Mucosa of rectum (tissue), 2 donors: ENCODE data around the gene AGBL4.

Experiments used
- H3K27ac ChIP-seq, 2 donors: one replicate each; pipeline ENCODE4 v1.7.0; 2013; ENCODE audit warnings: inconsistent platforms in 2 of 2, low read depth in 2 of 2, low read length in 2 of 2
- H3K27me3 ChIP-seq, 2 donors: one replicate each; pipeline ENCODE4 v1.7.0; 2013; ENCODE audit warnings: low read length in 2 of 2; ENCODE audit not compliant: control insufficient read depth in 2 of 2, insufficient read depth in 2 of 2
- H3K36me3 ChIP-seq, 2 donors: one replicate each; pipeline ENCODE4 v1.7.0; 2013; ENCODE audit warnings: low read length in 2 of 2; ENCODE audit not compliant: control insufficient read depth in 2 of 2, insufficient read depth in 2 of 2
- H3K4me1 ChIP-seq, 2 donors: one replicate each; pipeline ENCODE4 v1.7.0; 2013; ENCODE audit warnings: low read length in 2 of 2, mild to moderate bottlenecking in 1 of 2; ENCODE audit not compliant: control insufficient read depth in 2 of 2, insufficient read depth in 2 of 2
- H3K4me3 ChIP-seq, 2 donors: one replicate each; pipeline ENCODE4 v1.7.0; 2013; ENCODE audit warnings: low read length in 2 of 2
- H3K9ac ChIP-seq, 2 donors: one replicate each; pipeline ENCODE4 v1.7.0; 2013; ENCODE audit warnings: low read length in 2 of 2, low read depth in 1 of 2, mild to moderate bottlenecking in 1 of 2
- H3K9me3 ChIP-seq, 2 donors: one replicate each; pipeline ENCODE4 v1.7.0; 2013; ENCODE audit warnings: low read length in 2 of 2; ENCODE audit not compliant: control insufficient read depth in 2 of 2
- donor health status: healthy.
- donor health status: Normal muscosa, but diverticular disease.

Gene AGBL4

GRCh38 chr1:48844187-48844586 lies 1179.6 kb downstream of the AGBL4 start:
- Histone ChIP-seq H3K36me3 (no peaks in the 10 kb centered on the region), H3K9ac (no peak overlapping the region), H3K4me3 (no peak overlapping the region), H3K9me3 (no peaks in the 10 kb centered on the region), H3K27me3 (no peaks in the 10 kb centered on the region), H3K27ac (no peak overlapping the region), H3K4me1 (no peaks in the 10 kb centered on the region)

DNA sequence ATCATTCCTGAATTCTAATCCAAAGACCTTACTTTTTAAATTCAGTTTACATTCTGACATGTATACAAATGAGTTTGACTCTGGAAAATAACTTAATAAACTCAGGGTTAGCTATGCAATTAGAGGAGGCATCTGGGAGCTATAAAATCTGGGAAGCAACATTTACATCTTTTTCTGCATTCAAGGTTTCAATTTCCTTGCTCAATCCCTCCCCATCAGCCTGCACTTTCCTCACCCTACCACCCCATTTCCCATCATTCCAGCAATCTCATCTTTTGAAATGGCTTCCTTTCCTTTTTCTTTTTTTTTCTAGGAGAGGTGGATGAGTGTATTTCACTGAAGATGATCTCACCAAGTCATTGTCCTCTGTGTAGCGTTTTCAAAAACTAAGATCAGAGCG lies 1181.8 kb downstream of the AGBL4 start:
- H3K9ac ChIP-seq = no peak overlapping the region
- no peak overlapping the region for H3K27ac ChIP-seq
- no peaks in the 10 kb centered on the region for H3K9me3 ChIP-seq
- H3K27me3 ChIP-seq = no peaks in the 10 kb centered on the region
- H3K4me3 ChIP-seq = no peak overlapping the region
- H3K4me1 ChIP-seq = no peaks in the 10 kb centered on the region
- no peaks in the 10 kb centered on the region for H3K36me3 ChIP-seq

DNA sequence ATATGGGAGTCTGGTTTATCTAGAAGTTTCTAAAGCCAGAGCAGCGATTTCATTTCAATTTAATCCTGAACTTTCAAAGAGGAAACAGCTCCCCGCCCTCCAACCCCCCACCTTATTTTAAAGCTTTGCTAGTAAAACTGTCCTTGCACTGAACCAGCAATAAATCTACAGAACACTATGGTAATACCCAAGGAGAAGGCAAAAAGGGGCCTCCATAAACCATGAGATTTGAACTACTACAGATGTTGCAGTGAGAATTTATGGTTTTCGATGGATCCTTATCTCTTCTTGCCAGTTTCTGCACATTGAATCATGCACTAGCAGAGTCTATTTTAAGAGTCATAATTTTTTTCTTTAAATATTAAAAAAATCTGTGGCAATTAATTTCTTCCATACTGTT lies 1182.3 kb downstream of the AGBL4 start:
- Histone ChIP-seq H3K36me3 (no peaks in the 10 kb centered on the region), H3K4me1 (no peaks in the 10 kb centered on the region), H3K4me3 (no peak overlapping the region), H3K9me3 (no peaks in the 10 kb centered on the region), H3K27ac (no peak overlapping the region), H3K27me3 (no peaks in the 10 kb centered on the region), H3K9ac (no peak overlapping the region)

DNA sequence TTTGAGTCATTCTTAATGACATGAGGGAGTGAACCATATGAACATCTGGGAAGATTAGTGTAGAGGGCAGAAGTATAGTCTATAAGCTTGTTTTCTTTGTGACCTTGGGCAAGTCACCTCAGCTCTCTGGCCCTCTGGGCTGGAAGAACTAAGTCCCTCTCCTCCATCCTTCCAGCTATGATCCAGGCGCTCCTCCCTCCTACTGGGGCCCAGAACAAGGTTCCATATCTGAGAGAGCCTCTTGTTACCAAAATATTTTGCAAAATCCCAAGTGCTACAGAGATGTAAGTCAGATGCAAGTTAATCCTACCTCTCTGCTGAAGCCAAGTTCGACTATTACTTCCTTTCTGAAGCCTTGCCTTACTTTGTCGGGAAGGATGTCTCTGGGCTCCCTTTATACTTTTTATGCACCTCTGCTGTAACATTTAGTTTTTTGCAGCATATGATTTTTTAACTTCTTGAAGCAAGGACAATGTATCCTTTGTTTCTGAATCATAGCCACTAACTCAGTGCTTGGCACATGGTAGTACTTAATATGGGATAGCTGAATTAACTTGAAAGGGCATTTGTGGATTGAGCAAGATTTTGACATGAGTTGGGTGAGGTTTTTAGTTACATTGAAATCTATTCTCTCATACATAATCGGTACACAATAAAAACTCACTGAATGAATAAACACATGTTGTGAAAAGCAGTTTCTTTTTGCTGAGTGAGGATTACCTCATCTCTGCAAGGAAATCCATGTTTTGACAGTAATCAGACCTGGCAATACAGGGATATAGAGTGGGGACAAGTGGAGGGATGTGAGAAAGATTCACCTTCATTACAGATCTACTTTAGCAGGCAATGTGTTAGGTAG lies 1192.4 kb downstream of the AGBL4 start:
- H3K27me3 ChIP-seq = no peaks in the 10 kb centered on the region
- no peaks in the 10 kb centered on the region for H3K36me3 ChIP-seq
- no peak overlapping the region for H3K27ac ChIP-seq
- no peak overlapping the region for H3K4me3 ChIP-seq
- H3K9me3 ChIP-seq = no peaks in the 10 kb centered on the region
- no peak overlapping the region for H3K9ac ChIP-seq
- no peaks in the 10 kb centered on the region for H3K4me1 ChIP-seq

- Histone ChIP-seq H3K4me1 (no peaks in the 10 kb centered on the region), H3K27ac (no peak overlapping the region), H3K9me3 (no peaks in the 10 kb centered on the region), H3K27me3 (no peaks in the 10 kb centered on the region), H3K9ac (no peak overlapping the region), H3K4me3 (no peak overlapping the region), H3K36me3 (no peaks in the 10 kb centered on the region)
Measured at GRCh38 chr1:48830715-48831114, 1193.0 kb downstream of the AGBL4 start.

DNA sequence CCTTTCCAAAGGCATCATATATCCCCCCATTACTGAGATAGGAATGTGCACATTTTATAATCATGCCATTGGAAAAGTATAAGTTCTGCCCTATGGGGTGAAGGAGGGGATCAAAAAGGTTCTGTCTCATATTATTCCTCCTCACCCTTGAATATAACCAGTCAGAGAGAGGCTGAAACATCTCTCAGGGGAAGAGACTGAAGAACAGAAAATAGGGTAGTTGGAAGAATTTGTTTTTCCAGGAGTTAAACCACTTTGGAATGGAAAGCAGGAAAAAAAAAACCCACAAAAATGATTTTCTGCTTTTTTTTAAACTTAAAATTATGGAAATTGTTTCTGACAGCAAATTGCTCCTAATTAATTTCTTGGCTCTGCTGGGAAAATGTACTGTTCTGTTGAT lies 1194.3 kb downstream of the AGBL4 start:
- Histone ChIP-seq H3K9ac (no peak overlapping the region), H3K4me3 (no peak overlapping the region), H3K9me3 (no peaks in the 10 kb centered on the region), H3K36me3 (no peaks in the 10 kb centered on the region), H3K27ac (no peak overlapping the region), H3K27me3 (no peaks in the 10 kb centered on the region), H3K4me1 (no peaks in the 10 kb centered on the region)

DNA sequence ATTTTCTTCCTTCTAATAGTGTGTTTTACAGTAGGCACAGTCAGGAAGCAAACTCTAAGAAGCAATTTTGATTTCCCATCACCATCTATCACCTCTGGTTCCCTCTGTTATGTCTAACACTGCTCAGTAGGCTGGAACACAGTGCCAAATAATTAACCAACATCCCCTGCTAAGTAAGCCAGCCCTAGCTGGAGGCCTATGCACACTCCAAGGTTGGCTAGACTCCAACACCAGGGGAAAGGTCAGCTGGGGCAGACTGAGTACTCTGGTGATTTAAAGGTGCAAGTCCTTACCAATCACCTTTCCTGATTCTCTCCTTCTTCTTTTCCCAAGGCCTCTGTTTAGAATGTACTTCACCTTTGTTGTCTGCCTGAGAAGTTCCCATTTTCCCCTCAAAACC lies 1200.6 kb downstream of the AGBL4 start:
- Histone ChIP-seq H3K9ac (no peak overlapping the region), H3K27me3 (no peaks in the 10 kb centered on the region), H3K9me3 (no peaks in the 10 kb centered on the region), H3K4me1 (no peaks in the 10 kb centered on the region), H3K36me3 (no peaks in the 10 kb centered on the region), H3K27ac (no peak overlapping the region), H3K4me3 (no peak overlapping the region)

- no peak overlapping the region for H3K4me3 ChIP-seq
- no peaks in the 10 kb centered on the region for H3K36me3 ChIP-seq
- no peaks in the 10 kb centered on the region for H3K9me3 ChIP-seq
- no peaks in the 10 kb centered on the region for H3K4me1 ChIP-seq
- H3K27me3 ChIP-seq = no peaks in the 10 kb centered on the region
- no peak overlapping the region for H3K27ac ChIP-seq
- H3K9ac ChIP-seq = no peak overlapping the region
Measured at GRCh38 chr1:48820491-48820890, 1203.3 kb downstream of the AGBL4 start.

- H3K4me3 ChIP-seq = no peak overlapping the region
- no peaks in the 10 kb centered on the region for H3K27me3 ChIP-seq
- H3K4me1 ChIP-seq = no peaks in the 10 kb centered on the region
- no peak overlapping the region for H3K9ac ChIP-seq
- H3K36me3 ChIP-seq = no peaks in the 10 kb centered on the region
- H3K27ac ChIP-seq = no peak overlapping the region
- H3K9me3 ChIP-seq = no peaks in the 10 kb centered on the region
Measured at GRCh38 chr1:48817505-48818114, 1206.1 kb downstream of the AGBL4 start.

- no peak overlapping the region for H3K27ac ChIP-seq
- H3K4me1 ChIP-seq = no peaks in the 10 kb centered on the region
- H3K27me3 ChIP-seq = no peaks in the 10 kb centered on the region
- H3K4me3 ChIP-seq = no peak overlapping the region
- no peaks in the 10 kb centered on the region for H3K36me3 ChIP-seq
- no peak overlapping the region for H3K9ac ChIP-seq
- H3K9me3 ChIP-seq = no peaks in the 10 kb centered on the region
Measured at GRCh38 chr1:48810740-48811139, 1213.0 kb downstream of the AGBL4 start.
